ENCODE measurements around the gene TCF7L1. TPM values are rescaled to one million over a fixed set of nuclear protein-coding genes. Genes with fewer than 3 reads are reported as not detected.

TCF7L1 gene
- total RNA-seq, 1 experiment from 2014 or later: 30.4 TPM

DNA sequence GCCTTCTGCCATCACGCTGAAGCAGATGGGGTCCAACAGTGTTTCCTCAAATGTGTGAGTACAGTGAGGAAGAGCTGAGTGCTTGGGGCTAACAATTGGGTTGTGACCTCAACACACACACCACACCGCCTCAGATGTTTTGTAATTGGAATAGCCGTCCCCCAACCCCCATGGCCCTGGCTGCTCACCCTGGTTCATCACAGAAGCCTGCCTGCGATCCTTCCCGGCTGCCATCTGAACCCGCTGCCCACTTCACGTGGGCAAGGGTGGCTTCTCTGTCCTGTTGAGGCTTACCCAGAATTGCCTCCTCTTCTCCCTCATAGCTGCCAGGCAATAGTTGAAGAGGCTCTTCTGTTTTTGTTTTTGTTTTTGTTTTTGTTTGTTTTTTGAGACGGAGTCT, 150.4 kb downstream of the TCF7L1 start:
- POLR2A ChIA-PET: interaction anchor here (0.6 kb wide), 1 partner anchor 237 kb away, joined by 8 read pairs; no protein-coding TSS in a partner anchor
- BruUV-seq (replicated peaks): no TSS peak
- intact Hi-C loops (cut with micrococcal nuclease; ENCODE audit: unreplicated experiment) (no loop called here), in situ Hi-C loops (cut with HindIII; ENCODE audit: low pct_unique_long_range_greater_than_20kb, low sequenced_read_pairs) (no loop called here)
- H3K27me3 ChIP-seq (ENCODE audit: control insufficient read depth, insufficient read depth, low read length): no peaks in the 10 kb centered on the region
- H3K4me1 ChIP-seq (ENCODE audit: control insufficient read depth, insufficient read depth, low read length): peaks cover 10% of the 10 kb centered on the region; the same call in 1 of the 2 replicates
- TF ChIP-seq, protein P1, sequence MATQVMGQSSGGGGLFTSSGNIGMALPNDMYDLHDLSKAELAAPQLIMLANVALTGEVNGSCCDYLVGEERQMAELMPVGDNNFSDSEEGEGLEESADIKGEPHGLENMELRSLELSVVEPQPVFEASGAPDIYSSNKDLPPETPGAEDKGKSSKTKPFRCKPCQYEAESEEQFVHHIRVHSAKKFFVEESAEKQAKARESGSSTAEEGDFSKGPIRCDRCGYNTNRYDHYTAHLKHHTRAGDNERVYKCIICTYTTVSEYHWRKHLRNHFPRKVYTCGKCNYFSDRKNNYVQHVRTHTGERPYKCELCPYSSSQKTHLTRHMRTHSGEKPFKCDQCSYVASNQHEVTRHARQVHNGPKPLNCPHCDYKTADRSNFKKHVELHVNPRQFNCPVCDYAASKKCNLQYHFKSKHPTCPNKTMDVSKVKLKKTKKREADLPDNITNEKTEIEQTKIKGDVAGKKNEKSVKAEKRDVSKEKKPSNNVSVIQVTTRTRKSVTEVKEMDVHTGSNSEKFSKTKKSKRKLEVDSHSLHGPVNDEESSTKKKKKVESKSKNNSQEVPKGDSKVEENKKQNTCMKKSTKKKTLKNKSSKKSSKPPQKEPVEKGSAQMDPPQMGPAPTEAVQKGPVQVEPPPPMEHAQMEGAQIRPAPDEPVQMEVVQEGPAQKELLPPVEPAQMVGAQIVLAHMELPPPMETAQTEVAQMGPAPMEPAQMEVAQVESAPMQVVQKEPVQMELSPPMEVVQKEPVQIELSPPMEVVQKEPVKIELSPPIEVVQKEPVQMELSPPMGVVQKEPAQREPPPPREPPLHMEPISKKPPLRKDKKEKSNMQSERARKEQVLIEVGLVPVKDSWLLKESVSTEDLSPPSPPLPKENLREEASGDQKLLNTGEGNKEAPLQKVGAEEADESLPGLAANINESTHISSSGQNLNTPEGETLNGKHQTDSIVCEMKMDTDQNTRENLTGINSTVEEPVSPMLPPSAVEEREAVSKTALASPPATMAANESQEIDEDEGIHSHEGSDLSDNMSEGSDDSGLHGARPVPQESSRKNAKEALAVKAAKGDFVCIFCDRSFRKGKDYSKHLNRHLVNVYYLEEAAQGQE (IDR thresholded peaks at IDR 0.05; ENCODE audit: insufficient read depth in 1 of 2, low read depth in 2 of 2, low read length in 1 of 2): no peak
- TF ChIP-seq POLR2AphosphoS5 (IDR thresholded peaks at IDR 0.05; ENCODE audit: low read depth, low read length) (no peak), SIN3A (IDR thresholded peaks at IDR 0.05; ENCODE audit: borderline replicate concordance, insufficient read depth, low read depth, low read length) (no peak), TCF7L2 (IDR thresholded peaks at IDR 0.05; ENCODE audit: low read depth, low read length) (no peak)
- TF ChIP-seq, protein P2, sequence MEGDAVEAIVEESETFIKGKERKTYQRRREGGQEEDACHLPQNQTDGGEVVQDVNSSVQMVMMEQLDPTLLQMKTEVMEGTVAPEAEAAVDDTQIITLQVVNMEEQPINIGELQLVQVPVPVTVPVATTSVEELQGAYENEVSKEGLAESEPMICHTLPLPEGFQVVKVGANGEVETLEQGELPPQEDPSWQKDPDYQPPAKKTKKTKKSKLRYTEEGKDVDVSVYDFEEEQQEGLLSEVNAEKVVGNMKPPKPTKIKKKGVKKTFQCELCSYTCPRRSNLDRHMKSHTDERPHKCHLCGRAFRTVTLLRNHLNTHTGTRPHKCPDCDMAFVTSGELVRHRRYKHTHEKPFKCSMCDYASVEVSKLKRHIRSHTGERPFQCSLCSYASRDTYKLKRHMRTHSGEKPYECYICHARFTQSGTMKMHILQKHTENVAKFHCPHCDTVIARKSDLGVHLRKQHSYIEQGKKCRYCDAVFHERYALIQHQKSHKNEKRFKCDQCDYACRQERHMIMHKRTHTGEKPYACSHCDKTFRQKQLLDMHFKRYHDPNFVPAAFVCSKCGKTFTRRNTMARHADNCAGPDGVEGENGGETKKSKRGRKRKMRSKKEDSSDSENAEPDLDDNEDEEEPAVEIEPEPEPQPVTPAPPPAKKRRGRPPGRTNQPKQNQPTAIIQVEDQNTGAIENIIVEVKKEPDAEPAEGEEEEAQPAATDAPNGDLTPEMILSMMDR (IDR thresholded peaks at IDR 0.05): no peak
- 0 out of 2 replicates have a peak, but pooled peaks cover 2% of the 10 kb centered on the region for H3K36me3 ChIP-seq (ENCODE audit: control insufficient read depth, insufficient read depth, low read length)
- no peak for DNase-seq (ENCODE audit: low read depth, low spot score)
- no peak for ATAC-seq
- H3K4me3 ChIP-seq (ENCODE audit: low read depth in 2 of 2, low read length in 2 of 2): no peak overlapping the region
- CTCF ChIA-PET: no interaction called here
- no peak overlapping the region for H3K27ac ChIP-seq (ENCODE audit: low read length)
- no peaks in the 10 kb centered on the region for H3K9me3 ChIP-seq (ENCODE audit: control insufficient read depth, insufficient read depth, low read depth, low read length)

DNA sequence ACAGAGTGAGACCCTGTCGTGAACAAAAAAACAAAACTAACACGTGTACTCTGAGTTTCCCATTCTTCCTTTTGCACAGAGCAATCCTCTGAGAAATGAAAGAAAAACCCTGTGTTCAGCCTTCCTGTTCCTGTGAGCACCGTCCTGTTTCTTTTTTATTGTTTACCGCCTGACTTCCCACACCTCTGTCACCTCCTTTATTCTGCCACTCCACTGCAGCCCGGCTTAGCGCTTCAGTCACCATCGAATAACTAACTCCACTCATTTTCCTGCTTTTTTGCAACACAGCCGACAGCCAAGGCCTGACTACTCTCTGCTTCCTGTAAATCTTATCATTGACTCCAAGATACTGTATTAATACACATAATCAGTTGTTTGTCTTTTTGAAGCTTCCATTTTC, 153.7 kb downstream of the TCF7L1 start:
- H3K9me3 ChIP-seq (ENCODE audit: control insufficient read depth, insufficient read depth, low read depth, low read length): no peaks in the 10 kb centered on the region
- no peak overlapping the region for H3K27ac ChIP-seq (ENCODE audit: low read length)
- no peak overlapping the region for H3K4me3 ChIP-seq (ENCODE audit: low read depth in 2 of 2, low read length in 2 of 2)
- DNase-seq (ENCODE audit: low read depth, low spot score) (no peak), ATAC-seq (no peak)
- intact Hi-C loops (cut with micrococcal nuclease; ENCODE audit: unreplicated experiment): loop anchor here (5.0 kb wide), 1 partner anchor 155 kb away; the partner anchor contains the start of gene TCF7L1
- no peak for TF ChIP-seq TCF7L2 (IDR thresholded peaks at IDR 0.05; ENCODE audit: low read depth, low read length)
- TF ChIP-seq POLR2AphosphoS5 (IDR thresholded peaks at IDR 0.05; ENCODE audit: low read depth, low read length): no peak
- TF ChIP-seq, protein P2 (IDR thresholded peaks at IDR 0.05): no peak
- peaks cover 10% of the 10 kb centered on the region; the same call in 1 of the 2 replicates for H3K4me1 ChIP-seq (ENCODE audit: control insufficient read depth, insufficient read depth, low read length)
- ChIA-PET CTCF (no interaction called here), POLR2A (no interaction called here)
- H3K36me3 ChIP-seq (ENCODE audit: control insufficient read depth, insufficient read depth, low read length): 0 out of 2 replicates have a peak, but pooled peaks cover 2% of the 10 kb centered on the region
- in situ Hi-C loops (cut with HindIII; ENCODE audit: low pct_unique_long_range_greater_than_20kb, low sequenced_read_pairs): no loop called here
- no TSS peak for BruUV-seq (replicated peaks)
- no peaks in the 10 kb centered on the region for H3K27me3 ChIP-seq (ENCODE audit: control insufficient read depth, insufficient read depth, low read length)

Data from Panc1 (cell line).